PC-9 (cell line): ENCODE results near the gene HOXB5.

Experiments
- CTCF ChIP-seq: fragments of 200-600 bp; sonication (generic); conservative IDR thresholded peaks from 2 replicates; pipeline ENCODE4 v1.6.1; 2017; ENCODE audit warnings: mixed run types, antibody characterized with exemption, mild to moderate bottlenecking, moderate library complexity
- EZH2 ChIP-seq: fragments of 200-600 bp; sonication (generic); IDR thresholded peaks from 2 replicates; pipeline ENCODE4 v1.8.0; 2017; ENCODE audit warnings: antibody characterized with exemption, low read depth

GRCh38 chr17:48565925-48566710 is 27.5 kb downstream of the HOXB5 start:
- TF ChIP-seq EZH2 (no peak), CTCF (no peak)
